Measurements from ENCODE around the gene B4GALT3. TPM values are rescaled to one million over a fixed set of nuclear protein-coding genes. Genes with fewer than 3 reads are reported as not detected.

B4GALT3 gene
- total RNA-seq, 1 donor from 2014 or later, result 9.5 TPM

DNA sequence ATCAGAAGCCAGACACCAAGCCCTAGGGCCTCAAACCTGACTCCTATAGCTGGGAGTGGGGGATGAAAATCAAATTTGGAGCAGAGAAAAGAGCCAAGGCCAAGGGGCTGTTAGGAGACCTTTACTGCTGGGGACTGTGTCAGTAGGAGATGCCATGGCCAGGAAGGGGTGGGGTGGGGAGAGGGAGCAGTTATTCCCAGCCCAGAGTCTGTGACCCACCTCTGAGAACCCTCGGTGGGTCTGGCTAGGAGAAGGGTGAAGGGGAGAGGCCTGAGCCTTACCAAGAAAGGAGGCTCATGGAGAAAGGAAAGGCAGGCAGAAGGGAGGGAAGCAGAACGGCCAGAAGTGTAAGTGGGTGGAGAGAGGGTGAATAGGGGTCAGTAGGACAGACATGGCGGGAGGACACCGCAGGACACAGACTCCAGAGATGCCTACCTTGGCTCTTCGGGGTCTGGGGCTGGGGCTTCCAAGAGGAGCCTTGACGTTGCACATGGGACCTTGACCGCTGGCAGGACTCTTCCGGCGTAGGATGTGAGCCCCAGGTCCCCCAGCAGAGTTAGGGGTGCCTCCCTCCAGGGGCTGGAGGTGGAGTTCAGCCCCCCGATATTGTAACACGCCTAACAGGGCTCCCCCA, 20.4 kb upstream of the B4GALT3 start:
- no peak overlapping the region for H2AFZ ChIP-seq (replicated peaks)
- TF ChIP-seq EZH2 (IDR thresholded peaks at IDR 0.05), result no peak
- TF ChIP-seq CTCF (IDR thresholded peaks at IDR 0.05), result no peak
- no peak for TF ChIP-seq EZH2phosphoT487 (IDR thresholded peaks at IDR 0.05)
- H3K9me3 ChIP-seq (ENCODE audit: low read depth), result no peaks in the 10 kb centered on the region
- H4K20me1 ChIP-seq (ENCODE audit: low read depth), result no peaks in the 10 kb centered on the region
- H3K4me2 ChIP-seq, result peak overlapping the region; percentile 83
- Mint-ChIP-seq H3K4me1 (peaks cover 62% of the 10 kb centered on the region), H3K36me3 (no peaks in the 10 kb centered on the region), H3K27me3 (ENCODE audit: insufficient read depth, low read depth) (peaks cover 3% of the 10 kb centered on the region), H3K4me3 (peak overlapping the region; percentile 64), H3K27ac (peak overlapping the region; percentile 90), H3K9me3 (no peaks in the 10 kb centered on the region)
- H3K27me3 ChIP-seq, result no peaks in the 10 kb centered on the region
- H3K27ac ChIP-seq, result peak overlapping the region; percentile 5
- DNase-seq (ENCODE audit: low spot score), result no peak
- peaks cover 58% of the 10 kb centered on the region for H3K4me1 ChIP-seq
- H3K79me2 ChIP-seq (ENCODE audit: low read depth), result peaks cover 4% of the 10 kb centered on the region
- no peak overlapping the region for H3K9ac ChIP-seq
- H3F3A ChIP-seq (ENCODE audit: low read depth), result peaks cover 42% of the 10 kb centered on the region
- no peaks in the 10 kb centered on the region for H3K36me3 ChIP-seq
- H3K4me3 ChIP-seq, result peak overlapping the region; percentile 40

DNA sequence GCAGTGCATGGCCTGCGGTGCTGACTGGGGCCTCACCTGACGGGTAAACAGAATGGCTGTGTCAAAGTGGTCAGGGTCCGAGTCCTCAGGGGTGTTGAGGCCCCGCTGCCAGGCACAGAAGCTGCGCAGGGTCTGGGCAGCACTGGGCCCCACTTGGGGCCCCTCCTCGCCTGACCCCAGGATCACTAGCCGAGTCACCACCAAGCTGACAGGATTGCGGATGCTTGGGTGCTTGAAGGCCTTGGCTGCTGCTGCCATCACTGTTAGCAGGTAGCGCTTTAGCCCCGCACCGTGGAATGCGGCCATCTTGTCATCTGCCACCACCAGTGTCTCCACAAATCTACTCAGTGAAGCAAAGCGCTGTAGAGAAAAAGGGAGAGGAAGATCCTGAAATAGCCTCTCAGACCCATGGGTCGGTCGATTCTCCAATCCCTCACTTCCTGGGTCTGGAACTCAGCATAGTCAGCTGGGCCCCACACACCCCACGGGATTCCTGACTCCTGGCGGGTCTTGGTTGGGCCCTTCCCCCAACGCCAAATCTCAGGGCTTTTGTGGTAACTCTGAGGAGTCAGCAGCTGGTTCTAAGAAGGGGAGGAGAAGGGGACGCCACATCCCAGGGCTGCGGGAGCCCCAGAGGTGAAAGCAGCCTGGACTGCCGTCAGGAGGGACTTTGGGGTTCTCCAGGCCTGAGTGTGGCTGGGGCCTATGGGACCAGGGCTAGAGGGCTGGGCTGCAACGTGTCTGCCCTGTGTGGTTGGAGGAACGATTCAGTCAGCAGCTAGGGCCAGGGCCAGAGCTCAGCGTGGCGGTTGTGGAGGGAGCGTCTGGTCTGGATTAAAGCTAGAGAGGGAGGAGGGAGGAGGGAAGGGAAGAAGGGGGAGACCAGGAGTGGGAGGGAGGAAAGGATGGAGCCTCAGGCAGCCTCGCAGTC, 19.5 kb upstream of the B4GALT3 start:
- Histone ChIP-seq H4K20me1 (ENCODE audit: low read depth) (no peaks in the 10 kb centered on the region), H3K27me3 (no peaks in the 10 kb centered on the region), H3K79me2 (ENCODE audit: low read depth) (no peaks in the 10 kb centered on the region), H3K4me2 (peak overlapping the region; percentile 83), H3K4me1 (peaks cover 57% of the 10 kb centered on the region), H3K9ac (peak overlapping the region; percentile 0), H3K27ac (peak overlapping the region; percentile 5), H3K36me3 (no peaks in the 10 kb centered on the region), H3F3A (ENCODE audit: low read depth) (peaks cover 42% of the 10 kb centered on the region), H3K4me3 (peak overlapping the region; percentile 11), H3K9me3 (ENCODE audit: low read depth) (no peaks in the 10 kb centered on the region), H2AFZ (replicated peaks) (no peak overlapping the region)
- no peak for TF ChIP-seq CTCF (IDR thresholded peaks at IDR 0.05)
- no peak for TF ChIP-seq EZH2phosphoT487 (IDR thresholded peaks at IDR 0.05)
- TF ChIP-seq EZH2 (IDR thresholded peaks at IDR 0.05), result no peak
- Mint-ChIP-seq H3K9me3 (no peaks in the 10 kb centered on the region), H3K4me1 (peaks cover 58% of the 10 kb centered on the region), H3K36me3 (no peaks in the 10 kb centered on the region), H3K27ac (peak overlapping the region; percentile 90), H3K4me3 (peak overlapping the region; percentile 62), H3K27me3 (ENCODE audit: insufficient read depth, low read depth) (peaks cover 7% of the 10 kb centered on the region)
- peak; percentile 71 for DNase-seq (ENCODE audit: low spot score)

GRCh38 chr1:161196111-161196510, 18.8 kb upstream of the B4GALT3 start:
- peaks cover 55% of the 10 kb centered on the region for H3K4me1 Mint-ChIP-seq
- no peaks in the 10 kb centered on the region for H3K79me2 ChIP-seq (ENCODE audit: low read depth)
- TF ChIP-seq EZH2phosphoT487 (IDR thresholded peaks at IDR 0.05) (no peak), CTCF (IDR thresholded peaks at IDR 0.05) (no peak), EZH2 (IDR thresholded peaks at IDR 0.05) (no peak)
- H3K9ac ChIP-seq, result no peak overlapping the region
- no peaks in the 10 kb centered on the region for H3K27me3 ChIP-seq
- H3K27ac Mint-ChIP-seq, result peak overlapping the region; percentile 10
- H3K4me2 ChIP-seq, result no peak overlapping the region
- peaks cover 50% of the 10 kb centered on the region for H3K4me1 ChIP-seq
- H3K4me3 ChIP-seq, result no peak overlapping the region
- peak overlapping the region; percentile 27 for H3K4me3 Mint-ChIP-seq
- peaks cover 8% of the 10 kb centered on the region for H3K27me3 Mint-ChIP-seq (ENCODE audit: insufficient read depth, low read depth)
- H3F3A ChIP-seq (ENCODE audit: low read depth), result peaks cover 36% of the 10 kb centered on the region
- DNase-seq (ENCODE audit: low spot score), result no peak
- no peaks in the 10 kb centered on the region for H3K9me3 ChIP-seq (ENCODE audit: low read depth)
- H3K9me3 Mint-ChIP-seq, result no peaks in the 10 kb centered on the region
- H3K36me3 Mint-ChIP-seq, result no peaks in the 10 kb centered on the region
- no peaks in the 10 kb centered on the region for H4K20me1 ChIP-seq (ENCODE audit: low read depth)
- H3K36me3 ChIP-seq, result no peaks in the 10 kb centered on the region
- no peak overlapping the region for H2AFZ ChIP-seq (replicated peaks)
- H3K27ac ChIP-seq, result no peak overlapping the region

All from neural progenitor cell (in vitro differentiated cells).